Activated T-helper 17 cell treated with anti-CD3 and anti-CD28 coated beads, Interleukin-2, amount 50 U/mL, for 72 hours (primary cell): ENCODE data around the gene MALAT1. TPM values are rescaled to one million over a fixed set of nuclear protein-coding genes. Genes with fewer than 3 reads are reported as not detected.
"Not testable (repeated sequence)": the region's sequence is repeated elsewhere in the genome, so short reads cannot be mapped to it uniquely, and the experiment has no call there.

ENCODE experiments used
- ATAC-seq: fragments of 150-1000 bp; cut with Tn5 transposase; replicated peaks from 2 replicates; pipeline ENCODE4 v1.10.0; 2021; ENCODE audit warnings: mild to moderate bottlenecking, moderate library complexity
- H3K27ac Mint-ChIP-seq: one replicate; pipeline ENCODE4 v1.8.0; 2022; ENCODE audit warnings: mixed read lengths
- H3K27me3 Mint-ChIP-seq: one replicate; pipeline ENCODE4 v1.8.0; 2022; ENCODE audit warnings: mixed read lengths
- H3K36me3 Mint-ChIP-seq: one replicate; pipeline ENCODE4 v1.8.0; 2022; ENCODE audit warnings: low read depth, mild to moderate bottlenecking, mixed read lengths
- H3K4me1 Mint-ChIP-seq: one replicate; pipeline ENCODE4 v1.8.0; 2022; ENCODE audit warnings: mixed read lengths
- H3K4me3 Mint-ChIP-seq: one replicate; pipeline ENCODE4 v1.8.0; 2022; ENCODE audit warnings: mild to moderate bottlenecking, mixed read lengths
- H3K9me3 Mint-ChIP-seq: one replicate; pipeline ENCODE4 v1.8.0; 2022; ENCODE audit warnings: mixed read lengths
- total RNA-seq, 2 donors: library from RNA; stranded (reverse); gene quantifications; one replicate each; pipeline ENCODE4 v1.2.3, GENCODE V29; 2022

Gene MALAT1
- total RNA-seq, 2 donors from 2014 or later = 5,547 to 22,796 TPM

DNA sequence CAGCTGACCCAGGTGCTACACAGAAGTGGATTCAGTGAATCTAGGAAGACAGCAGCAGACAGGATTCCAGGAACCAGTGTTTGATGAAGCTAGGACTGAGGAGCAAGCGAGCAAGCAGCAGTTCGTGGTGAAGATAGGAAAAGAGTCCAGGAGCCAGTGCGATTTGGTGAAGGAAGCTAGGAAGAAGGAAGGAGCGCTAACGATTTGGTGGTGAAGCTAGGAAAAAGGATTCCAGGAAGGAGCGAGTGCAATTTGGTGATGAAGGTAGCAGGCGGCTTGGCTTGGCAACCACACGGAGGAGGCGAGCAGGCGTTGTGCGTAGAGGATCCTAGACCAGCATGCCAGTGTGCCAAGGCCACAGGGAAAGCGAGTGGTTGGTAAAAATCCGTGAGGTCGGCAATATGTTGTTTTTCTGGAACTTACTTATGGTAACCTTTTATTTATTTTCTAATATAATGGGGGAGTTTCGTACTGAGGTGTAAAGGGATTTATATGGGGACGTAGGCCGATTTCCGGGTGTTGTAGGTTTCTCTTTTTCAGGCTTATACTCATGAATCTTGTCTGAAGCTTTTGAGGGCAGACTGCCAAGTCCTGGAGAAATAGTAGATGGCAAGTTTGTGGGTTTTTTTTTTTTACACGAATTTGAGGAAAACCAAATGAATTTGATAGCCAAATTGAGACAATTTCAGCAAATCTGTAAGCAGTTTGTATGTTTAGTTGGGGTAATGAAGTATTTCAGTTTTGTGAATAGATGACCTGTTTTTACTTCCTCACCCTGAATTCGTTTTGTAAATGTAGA, 1.7 kb downstream of the MALAT1 start:
- Mint-ChIP-seq H3K9me3 (no peaks in the 10 kb centered on the region), H3K36me3 (peaks cover 6% of the 10 kb centered on the region), H3K4me3 (no peak overlapping the region), H3K4me1 (peaks cover 38% of the 10 kb centered on the region), H3K27me3 (no peaks in the 10 kb centered on the region), H3K27ac (no peak overlapping the region)
- ATAC-seq = no peak

DNA sequence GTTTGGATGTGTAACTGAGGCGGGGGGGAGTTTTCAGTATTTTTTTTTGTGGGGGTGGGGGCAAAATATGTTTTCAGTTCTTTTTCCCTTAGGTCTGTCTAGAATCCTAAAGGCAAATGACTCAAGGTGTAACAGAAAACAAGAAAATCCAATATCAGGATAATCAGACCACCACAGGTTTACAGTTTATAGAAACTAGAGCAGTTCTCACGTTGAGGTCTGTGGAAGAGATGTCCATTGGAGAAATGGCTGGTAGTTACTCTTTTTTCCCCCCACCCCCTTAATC, 2.3 kb downstream of the MALAT1 start:
- no peaks in the 10 kb centered on the region for H3K9me3 Mint-ChIP-seq
- no peaks in the 10 kb centered on the region for H3K27me3 Mint-ChIP-seq
- no peak for ATAC-seq

DNA sequence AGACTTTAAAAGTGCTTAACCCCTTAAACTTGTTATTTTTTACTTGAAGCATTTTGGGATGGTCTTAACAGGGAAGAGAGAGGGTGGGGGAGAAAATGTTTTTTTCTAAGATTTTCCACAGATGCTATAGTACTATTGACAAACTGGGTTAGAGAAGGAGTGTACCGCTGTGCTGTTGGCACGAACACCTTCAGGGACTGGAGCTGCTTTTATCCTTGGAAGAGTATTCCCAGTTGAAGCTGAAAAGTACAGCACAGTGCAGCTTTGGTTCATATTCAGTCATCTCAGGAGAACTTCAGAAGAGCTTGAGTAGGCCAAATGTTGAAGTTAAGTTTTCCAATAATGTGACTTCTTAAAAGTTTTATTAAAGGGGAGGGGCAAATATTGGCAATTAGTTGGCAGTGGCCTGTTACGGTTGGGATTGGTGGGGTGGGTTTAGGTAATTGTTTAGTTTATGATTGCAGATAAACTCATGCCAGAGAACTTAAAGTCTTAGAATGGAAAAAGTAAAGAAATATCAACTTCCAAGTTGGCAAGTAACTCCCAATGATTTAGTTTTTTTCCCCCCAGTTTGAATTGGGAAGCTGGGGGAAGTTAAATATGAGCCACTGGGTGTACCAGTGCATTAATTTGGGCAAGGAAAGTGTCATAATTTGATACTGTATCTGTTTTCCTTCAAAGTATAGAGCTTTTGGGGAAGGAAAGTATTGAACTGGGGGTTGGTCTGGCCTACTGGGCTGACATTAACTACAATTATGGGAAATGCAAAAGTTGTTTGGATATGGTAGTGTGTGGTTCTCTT, 2.8 kb downstream of the MALAT1 start:
- H3K36me3 Mint-ChIP-seq = no peaks in the 10 kb centered on the region
- no peaks in the 10 kb centered on the region for H3K9me3 Mint-ChIP-seq
- peaks cover 49% of the 10 kb centered on the region for H3K4me1 Mint-ChIP-seq
- no peak for ATAC-seq
- H3K4me3 Mint-ChIP-seq = no peak overlapping the region
- no peaks in the 10 kb centered on the region for H3K27me3 Mint-ChIP-seq
- H3K27ac Mint-ChIP-seq = no peak overlapping the region

More for the DNA sequence above, 2.3 kb downstream of the MALAT1 start:
- H3K4me1 Mint-ChIP-seq = peaks cover 43% of the 10 kb centered on the region
- no peak overlapping the region for H3K4me3 Mint-ChIP-seq
- no peak overlapping the region for H3K27ac Mint-ChIP-seq
- H3K36me3 Mint-ChIP-seq = peaks cover 4% of the 10 kb centered on the region

DNA sequence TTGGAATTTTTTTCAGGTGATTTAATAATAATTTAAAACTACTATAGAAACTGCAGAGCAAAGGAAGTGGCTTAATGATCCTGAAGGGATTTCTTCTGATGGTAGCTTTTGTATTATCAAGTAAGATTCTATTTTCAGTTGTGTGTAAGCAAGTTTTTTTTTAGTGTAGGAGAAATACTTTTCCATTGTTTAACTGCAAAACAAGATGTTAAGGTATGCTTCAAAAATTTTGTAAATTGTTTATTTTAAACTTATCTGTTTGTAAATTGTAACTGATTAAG, 3.4 kb downstream of the MALAT1 start:
- H3K4me3 Mint-ChIP-seq = no peak overlapping the region
- H3K27me3 Mint-ChIP-seq = no peaks in the 10 kb centered on the region
- no peak overlapping the region for H3K27ac Mint-ChIP-seq
- peaks cover 47% of the 10 kb centered on the region for H3K4me1 Mint-ChIP-seq
- no peaks in the 10 kb centered on the region for H3K36me3 Mint-ChIP-seq
- H3K9me3 Mint-ChIP-seq = no peaks in the 10 kb centered on the region
- no peak for ATAC-seq

DNA sequence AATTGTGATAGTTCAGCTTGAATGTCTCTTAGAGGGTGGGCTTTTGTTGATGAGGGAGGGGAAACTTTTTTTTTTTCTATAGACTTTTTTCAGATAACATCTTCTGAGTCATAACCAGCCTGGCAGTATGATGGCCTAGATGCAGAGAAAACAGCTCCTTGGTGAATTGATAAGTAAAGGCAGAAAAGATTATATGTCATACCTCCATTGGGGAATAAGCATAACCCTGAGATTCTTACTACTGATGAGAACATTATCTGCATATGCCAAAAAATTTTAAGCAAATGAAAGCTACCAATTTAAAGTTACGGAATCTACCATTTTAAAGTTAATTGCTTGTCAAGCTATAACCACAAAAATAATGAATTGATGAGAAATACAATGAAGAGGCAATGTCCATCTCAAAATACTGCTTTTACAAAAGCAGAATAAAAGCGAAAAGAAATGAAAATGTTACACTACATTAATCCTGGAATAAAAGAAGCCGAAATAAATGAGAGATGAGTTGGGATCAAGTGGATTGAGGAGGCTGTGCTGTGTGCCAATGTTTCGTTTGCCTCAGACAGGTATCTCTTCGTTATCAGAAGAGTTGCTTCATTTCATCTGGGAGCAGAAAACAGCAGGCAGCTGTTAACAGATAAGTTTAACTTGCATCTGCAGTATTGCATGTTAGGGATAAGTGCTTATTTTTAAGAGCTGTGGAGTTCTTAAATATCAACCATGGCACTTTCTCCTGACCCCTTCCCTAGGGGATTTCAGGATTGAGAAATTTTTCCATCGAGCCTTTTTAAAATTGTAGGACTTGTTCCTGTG, 3.9 kb downstream of the MALAT1 start:
- peaks cover 52% of the 10 kb centered on the region for H3K4me1 Mint-ChIP-seq
- H3K27me3 Mint-ChIP-seq = no peaks in the 10 kb centered on the region
- H3K4me3 Mint-ChIP-seq = no peak overlapping the region
- H3K36me3 Mint-ChIP-seq = no peaks in the 10 kb centered on the region
- ATAC-seq = no peak
- no peak overlapping the region for H3K27ac Mint-ChIP-seq
- no peaks in the 10 kb centered on the region for H3K9me3 Mint-ChIP-seq

DNA sequence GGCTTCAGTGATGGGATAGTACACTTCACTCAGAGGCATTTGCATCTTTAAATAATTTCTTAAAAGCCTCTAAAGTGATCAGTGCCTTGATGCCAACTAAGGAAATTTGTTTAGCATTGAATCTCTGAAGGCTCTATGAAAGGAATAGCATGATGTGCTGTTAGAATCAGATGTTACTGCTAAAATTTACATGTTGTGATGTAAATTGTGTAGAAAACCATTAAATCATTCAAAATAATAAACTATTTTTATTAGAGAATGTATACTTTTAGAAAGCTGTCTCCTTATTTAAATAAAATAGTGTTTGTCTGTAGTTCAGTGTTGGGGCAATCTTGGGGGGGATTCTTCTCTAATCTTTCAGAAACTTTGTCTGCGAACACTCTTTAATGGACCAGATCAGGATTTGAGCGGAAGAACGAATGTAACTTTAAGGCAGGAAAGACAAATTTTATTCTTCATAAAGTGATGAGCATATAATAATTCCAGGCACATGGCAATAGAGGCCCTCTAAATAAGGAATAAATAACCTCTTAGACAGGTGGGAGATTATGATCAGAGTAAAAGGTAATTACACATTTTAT, 4.6 kb downstream of the MALAT1 start:
- no peak for ATAC-seq
- H3K4me1 Mint-ChIP-seq = peaks cover 53% of the 10 kb centered on the region
- no peak overlapping the region for H3K4me3 Mint-ChIP-seq
- no peak overlapping the region for H3K27ac Mint-ChIP-seq
- no peaks in the 10 kb centered on the region for H3K36me3 Mint-ChIP-seq
- no peaks in the 10 kb centered on the region for H3K27me3 Mint-ChIP-seq
- H3K9me3 Mint-ChIP-seq = no peaks in the 10 kb centered on the region

DNA sequence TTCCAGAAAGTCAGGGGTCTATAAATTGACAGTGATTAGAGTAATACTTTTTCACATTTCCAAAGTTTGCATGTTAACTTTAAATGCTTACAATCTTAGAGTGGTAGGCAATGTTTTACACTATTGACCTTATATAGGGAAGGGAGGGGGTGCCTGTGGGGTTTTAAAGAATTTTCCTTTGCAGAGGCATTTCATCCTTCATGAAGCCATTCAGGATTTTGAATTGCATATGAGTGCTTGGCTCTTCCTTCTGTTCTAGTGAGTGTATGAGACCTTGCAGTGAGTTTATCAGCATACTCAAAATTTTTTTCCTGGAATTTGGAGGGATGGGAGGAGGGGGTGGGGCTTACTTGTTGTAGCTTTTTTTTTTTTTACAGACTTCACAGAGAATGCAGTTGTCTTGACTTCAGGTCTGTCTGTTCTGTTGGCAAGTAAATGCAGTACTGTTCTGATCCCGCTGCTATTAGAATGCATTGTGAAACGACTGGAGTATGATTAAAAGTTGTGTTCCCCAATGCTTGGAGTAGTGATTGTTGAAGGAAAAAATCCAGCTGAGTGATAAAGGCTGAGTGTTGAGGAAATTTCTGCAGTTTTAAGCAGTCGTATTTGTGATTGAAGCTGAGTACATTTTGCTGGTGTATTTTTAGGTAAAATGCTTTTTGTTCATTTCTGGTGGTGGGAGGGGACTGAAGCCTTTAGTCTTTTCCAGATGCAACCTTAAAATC, 5.3 kb downstream of the MALAT1 start:
- Mint-ChIP-seq H3K27me3 (no peaks in the 10 kb centered on the region), H3K36me3 (no peaks in the 10 kb centered on the region), H3K27ac (no peak overlapping the region), H3K4me3 (no peak overlapping the region), H3K9me3 (no peaks in the 10 kb centered on the region), H3K4me1 (peaks cover 53% of the 10 kb centered on the region)
- ATAC-seq = no peak

DNA sequence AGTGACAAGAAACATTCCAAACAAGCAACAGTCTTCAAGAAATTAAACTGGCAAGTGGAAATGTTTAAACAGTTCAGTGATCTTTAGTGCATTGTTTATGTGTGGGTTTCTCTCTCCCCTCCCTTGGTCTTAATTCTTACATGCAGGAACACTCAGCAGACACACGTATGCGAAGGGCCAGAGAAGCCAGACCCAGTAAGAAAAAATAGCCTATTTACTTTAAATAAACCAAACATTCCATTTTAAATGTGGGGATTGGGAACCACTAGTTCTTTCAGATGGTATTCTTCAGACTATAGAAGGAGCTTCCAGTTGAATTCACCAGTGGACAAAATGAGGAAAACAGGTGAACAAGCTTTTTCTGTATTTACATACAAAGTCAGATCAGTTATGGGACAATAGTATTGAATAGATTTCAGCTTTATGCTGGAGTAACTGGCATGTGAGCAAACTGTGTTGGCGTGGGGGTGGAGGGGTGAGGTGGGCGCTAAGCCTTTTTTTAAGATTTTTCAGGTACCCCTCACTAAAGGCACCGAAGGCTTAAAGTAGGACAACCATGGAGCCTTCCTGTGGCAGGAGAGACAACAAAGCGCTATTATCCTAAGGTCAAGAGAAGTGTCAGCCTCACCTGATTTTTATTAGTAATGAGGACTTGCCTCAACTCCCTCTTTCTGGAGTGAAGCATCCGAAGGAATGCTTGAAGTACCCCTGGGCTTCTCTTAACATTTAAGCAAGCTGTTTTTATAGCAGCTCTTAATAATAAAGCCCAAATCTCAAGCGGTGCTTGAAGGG, 6.0 kb downstream of the MALAT1 start:
- H3K36me3 Mint-ChIP-seq = no peaks in the 10 kb centered on the region
- no peak overlapping the region for H3K4me3 Mint-ChIP-seq
- no peaks in the 10 kb centered on the region for H3K9me3 Mint-ChIP-seq
- peaks cover 53% of the 10 kb centered on the region for H3K4me1 Mint-ChIP-seq
- ATAC-seq = no peak
- no peak overlapping the region for H3K27ac Mint-ChIP-seq
- H3K27me3 Mint-ChIP-seq = no peaks in the 10 kb centered on the region

DNA sequence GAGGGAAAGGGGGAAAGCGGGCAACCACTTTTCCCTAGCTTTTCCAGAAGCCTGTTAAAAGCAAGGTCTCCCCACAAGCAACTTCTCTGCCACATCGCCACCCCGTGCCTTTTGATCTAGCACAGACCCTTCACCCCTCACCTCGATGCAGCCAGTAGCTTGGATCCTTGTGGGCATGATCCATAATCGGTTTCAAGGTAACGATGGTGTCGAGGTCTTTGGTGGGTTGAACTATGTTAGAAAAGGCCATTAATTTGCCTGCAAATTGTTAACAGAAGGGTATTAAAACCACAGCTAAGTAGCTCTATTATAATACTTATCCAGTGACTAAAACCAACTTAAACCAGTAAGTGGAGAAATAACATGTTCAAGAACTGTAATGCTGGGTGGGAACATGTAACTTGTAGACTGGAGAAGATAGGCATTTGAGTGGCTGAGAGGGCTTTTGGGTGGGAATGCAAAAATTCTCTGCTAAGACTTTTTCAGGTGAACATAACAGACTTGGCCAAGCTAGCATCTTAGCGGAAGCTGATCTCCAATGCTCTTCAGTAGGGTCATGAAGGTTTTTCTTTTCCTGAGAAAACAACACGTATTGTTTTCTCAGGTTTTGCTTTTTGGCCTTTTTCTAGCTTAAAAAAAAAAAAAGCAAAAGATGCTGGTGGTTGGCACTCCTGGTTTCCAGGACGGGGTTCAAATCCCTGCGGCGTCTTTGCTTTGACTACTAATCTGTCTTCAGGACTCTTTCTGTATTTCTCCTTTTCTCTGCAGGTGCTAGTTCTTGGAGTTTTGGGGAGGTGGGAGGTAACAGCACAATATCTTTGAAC, 6.8 kb downstream of the MALAT1 start:
- no peak overlapping the region for H3K27ac Mint-ChIP-seq
- no peak for ATAC-seq

DNA sequence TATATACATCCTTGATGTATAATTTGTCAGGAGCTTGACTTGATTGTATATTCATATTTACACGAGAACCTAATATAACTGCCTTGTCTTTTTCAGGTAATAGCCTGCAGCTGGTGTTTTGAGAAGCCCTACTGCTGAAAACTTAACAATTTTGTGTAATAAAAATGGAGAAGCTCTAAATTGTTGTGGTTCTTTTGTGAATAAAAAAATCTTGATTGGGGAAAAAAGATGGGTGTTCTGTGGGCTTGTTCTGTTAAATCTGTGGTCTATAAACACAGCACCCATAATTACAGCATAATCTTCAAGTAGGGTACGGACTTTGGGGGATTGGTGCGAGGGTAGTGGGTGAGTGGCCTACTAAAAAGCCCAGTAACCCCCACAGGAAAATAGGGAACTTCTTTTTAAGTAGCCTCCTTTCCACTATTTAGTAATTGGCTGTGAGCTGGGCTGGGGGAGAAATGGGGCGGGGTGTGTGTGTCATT, 7.5 kb downstream of the MALAT1 start:
- Mint-ChIP-seq H3K36me3 (no peaks in the 10 kb centered on the region), H3K27ac (no peak overlapping the region), H3K9me3 (no peaks in the 10 kb centered on the region), H3K27me3 (no peaks in the 10 kb centered on the region), H3K4me1 (peaks cover 56% of the 10 kb centered on the region), H3K4me3 (no peak overlapping the region)
- ATAC-seq = no peak

More for the DNA sequence above, 6.8 kb downstream of the MALAT1 start:
- no peaks in the 10 kb centered on the region for H3K27me3 Mint-ChIP-seq
- no peak overlapping the region for H3K4me3 Mint-ChIP-seq
- H3K9me3 Mint-ChIP-seq = no peaks in the 10 kb centered on the region
- no peaks in the 10 kb centered on the region for H3K36me3 Mint-ChIP-seq
- peaks cover 56% of the 10 kb centered on the region for H3K4me1 Mint-ChIP-seq

DNA sequence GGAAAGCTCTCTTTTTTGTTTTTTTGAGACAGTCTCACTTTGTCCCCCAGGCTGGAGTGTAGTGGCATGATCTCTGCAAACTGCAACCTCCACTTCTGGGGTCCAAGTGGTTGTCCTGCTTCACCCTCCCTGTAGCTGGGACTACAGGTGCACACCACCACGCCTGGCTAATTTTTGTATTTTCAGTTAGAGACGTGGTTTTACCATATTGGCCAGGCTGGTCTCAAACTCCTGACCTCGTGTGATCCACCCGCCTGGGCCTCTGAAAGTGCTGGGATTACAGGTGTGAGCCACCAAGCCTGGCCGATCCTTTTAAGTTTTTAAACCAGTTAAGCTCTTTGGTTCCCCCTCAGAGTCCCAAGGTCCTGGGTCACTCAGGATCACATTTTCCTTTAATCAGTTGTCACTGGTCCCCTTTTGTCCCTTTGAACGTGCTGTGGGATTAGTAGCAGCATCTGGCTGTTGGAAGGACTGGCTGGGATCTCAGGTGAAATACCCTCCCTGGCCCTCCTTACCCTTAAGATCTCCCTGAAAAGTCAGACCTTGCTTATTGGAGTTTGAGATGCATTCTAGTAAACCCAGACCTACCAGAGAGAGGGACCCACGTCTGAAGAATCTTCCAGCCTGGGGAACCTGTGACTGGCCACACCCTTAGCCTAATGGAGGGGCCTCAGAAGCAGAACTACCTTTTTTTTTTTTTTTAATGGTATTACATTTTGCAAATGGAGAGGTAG, 8.1 kb downstream of the MALAT1 start:
- Mint-ChIP-seq H3K9me3 (no peaks in the 10 kb centered on the region), H3K4me1 (peaks cover 50% of the 10 kb centered on the region), H3K27me3 (no peaks in the 10 kb centered on the region), H3K4me3 (no peak overlapping the region), H3K36me3 (no peaks in the 10 kb centered on the region), H3K27ac (no peak overlapping the region)
- ATAC-seq = peak; percentile 52

DNA sequence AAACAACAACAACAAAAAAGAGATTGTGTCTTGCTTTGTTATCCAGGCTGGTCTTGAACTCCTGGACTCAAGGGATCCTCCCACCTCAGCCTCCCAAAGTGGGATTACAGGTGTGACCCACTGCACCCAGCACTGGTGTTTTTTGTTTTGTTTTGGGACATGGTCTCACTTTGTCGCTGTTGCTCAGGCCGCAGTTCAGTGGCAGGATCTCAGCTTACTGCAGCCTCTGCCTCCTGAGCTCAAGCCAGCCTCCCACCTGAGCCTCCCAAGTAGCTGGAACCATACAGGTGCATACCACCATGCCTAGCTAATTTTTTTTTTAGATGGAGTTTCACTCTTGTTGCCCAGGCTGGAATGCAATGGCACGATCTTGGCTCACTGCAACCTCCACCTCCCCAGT, 13.5 kb downstream of the MALAT1 start:
- not testable (repeated sequence) for H3K9me3 Mint-ChIP-seq, H3K27me3 Mint-ChIP-seq, H3K27ac Mint-ChIP-seq, H3K4me3 Mint-ChIP-seq, H3K36me3 Mint-ChIP-seq, ATAC-seq
- peaks cover 17% of the 10 kb centered on the region for H3K4me1 Mint-ChIP-seq
